HCT116 (cell line): ENCODE measurements around the gene TMEM271. TPM values are rescaled to one million over a fixed set of nuclear protein-coding genes. Genes with fewer than 3 reads are reported as not detected.

Source experiments
- ATAC-seq: fragments of 200-7000 bp; cut with Tn5 transposase; 2 replicates; pipeline ENCODE4 v1.9.1; 2020; ENCODE audit warnings: mild to moderate bottlenecking, moderate library complexity
- BruUV-seq: library from RNA; stranded (reverse); fragments of 400-500 nt; replicated peaks from 2 replicates; lab custom pipeline; 2021; lab: Mats Ljungman, UMichigan
- CTCF ChIA-PET: fragments of 300-600 bp; sonication (Branson Sonifier 250); formaldehyde crosslinking; loops from one replicate; lab custom pipeline; 2021; ENCODE audit warnings: antibody characterized with exemption; lab: Charles Lee
- POLR2A ChIA-PET: fragments of 300-600, 350-600 bp; sonication (Branson Sonifier 250); formaldehyde crosslinking; loops from one replicate; lab custom pipeline; 2021; ENCODE audit warnings: antibody characterized with exemption; lab: Charles Lee
- RAD21 ChIA-PET, 2 experiments: fragments of 300-600 bp; sonication (Branson Sonifier 250); formaldehyde crosslinking; loops; one replicate each; lab custom pipeline; 2023; ENCODE audit warnings: low total read pairs in 2 of 2; ENCODE audit not compliant: uncharacterized antibody in 2 of 2, unreplicated experiment in 2 of 2, low non-redundant PET in 1 of 2; lab: Charles Lee
- DNase-seq: peaks from one replicate; pipeline ENCODE4 v3.0.0-alpha.2; 2010; ENCODE audit warnings: low read depth, low spot score
- H2AFZ ChIP-seq: fragments of 200-600 bp; shearing (Covaris generic), sonication (generic); 2 replicates; pipeline ENCODE4 v1.6.1; 2017; ENCODE audit warnings: low read depth, mixed run types, mixed read lengths, antibody characterized with exemption, low read length; ENCODE audit not compliant: poor library complexity, severe bottlenecking
- H3K27ac ChIP-seq: 2 replicates; pipeline ENCODE4 v1.5.1; 2012; ENCODE audit warnings: low read depth, low read length
- H3K27me3 ChIP-seq: fragments of 200-600 bp; sonication (generic); 2 replicates; pipeline ENCODE4 v1.6.1; 2016; ENCODE audit warnings: mixed run types, low read length, mixed read lengths; ENCODE audit not compliant: insufficient read depth
- H3K36me3 ChIP-seq, 2 experiments: fragments of 200-500 bp in 1 of 2; fragments of 200-600 bp in 1 of 2; sonication (Bioruptor generic) in 1 of 2; sonication (generic) in 1 of 2; 2 replicates each; pipeline versions ENCODE4 v1.5.1 to v1.6.1; 2014 to 2016; ENCODE audit warnings: low read length in 2 of 2, inconsistent platforms in 1 of 2, mixed read lengths in 1 of 2, mixed run types in 1 of 2; ENCODE audit not compliant: insufficient read depth in 2 of 2, control insufficient read depth in 1 of 2
- H3K4me1 ChIP-seq, 2 experiments: fragments of 200-600 bp in 1 of 2; sonication (generic) in 1 of 2; 2 replicates each; pipeline versions ENCODE4 v1.5.1 to v1.6.1; 2012 to 2017; ENCODE audit warnings: low read length in 2 of 2, inconsistent platforms in 1 of 2, mild to moderate bottlenecking in 1 of 2, mixed read lengths in 1 of 2, mixed run types in 1 of 2, moderate library complexity in 1 of 2; ENCODE audit not compliant: insufficient read depth in 2 of 2, control insufficient read depth in 1 of 2
- H3K4me2 ChIP-seq: fragments of 200-600 bp; sonication (generic); 2 replicates; pipeline ENCODE4 v1.6.1; 2017; ENCODE audit warnings: mixed run types, low read length, mixed read lengths
- H3K4me3 ChIP-seq, 2 experiments: fragments of 200-600 bp in 1 of 2; sonication (generic) in 1 of 2; replicated peaks in 1 of 2; 2 replicates each; pipeline ENCODE4 v1.5.1; 2011 to 2016; ENCODE audit warnings: low read length in 2 of 2, control low read depth in 1 of 2, low read depth in 1 of 2, mild to moderate bottlenecking in 1 of 2, mixed read lengths in 1 of 2, mixed run types in 1 of 2
- H3K79me2 ChIP-seq: fragments of 200-600 bp; sonication (generic); 2 replicates; pipeline ENCODE4 v1.6.1; 2017; ENCODE audit warnings: mild to moderate bottlenecking, mixed run types, low read length, moderate library complexity, mixed read lengths; ENCODE audit not compliant: insufficient read depth
- H3K9ac ChIP-seq: fragments of 200-600 bp; sonication (generic); 2 replicates; pipeline ENCODE4 v1.6.1; 2016; ENCODE audit warnings: low read length, mixed read lengths
- H3K9me2 ChIP-seq: fragments of 200-600 bp; sonication (generic), shearing (Covaris generic); 2 replicates; pipeline ENCODE4 v1.6.1; 2017; ENCODE audit warnings: mixed run types, mild to moderate bottlenecking, moderate library complexity; ENCODE audit not compliant: insufficient read depth
- H3K9me3 ChIP-seq, 2 experiments: fragments of 200-500 bp in 1 of 2; fragments of 200-600 bp in 1 of 2; sonication (Bioruptor generic) in 1 of 2; sonication (generic) in 1 of 2; 2 replicates each; pipeline ENCODE4 v1.6.1; 2014 to 2017; ENCODE audit warnings: low read length in 2 of 2, mixed read lengths in 2 of 2, inconsistent platforms in 1 of 2, low read depth in 1 of 2, mild to moderate bottlenecking in 1 of 2, mixed run types in 1 of 2, moderate library complexity in 1 of 2; ENCODE audit not compliant: control insufficient read depth in 1 of 2, insufficient read depth in 1 of 2
- H4K20me1 ChIP-seq: fragments of 200-600 bp; sonication (generic), shearing (Covaris generic); 2 replicates; pipeline ENCODE4 v1.6.1; 2017; ENCODE audit warnings: mixed run types, mild to moderate bottlenecking, moderate library complexity; ENCODE audit not compliant: insufficient read depth
- CBX3 ChIP-seq: IDR thresholded peaks from 2 replicates; pipeline ENCODE4 v1.6.1; 2012; ENCODE audit warnings: low read depth
- CTCF ChIP-seq, 3 experiments: fragments of 200-600 bp in 1 of 3; sonication (generic) in 1 of 3; IDR thresholded peaks in 2 of 3; conservative IDR thresholded peaks in 1 of 3; 2 replicates each; pipeline ENCODE4 v1.5.1; 2012 to 2017; ENCODE audit warnings: low read depth in 2 of 3, low read length in 2 of 3, antibody characterized with exemption in 1 of 3, borderline replicate concordance in 1 of 3, control low read depth in 1 of 3, mild to moderate bottlenecking in 1 of 3, mixed read lengths in 1 of 3, mixed run types in 1 of 3, moderate library complexity in 1 of 3; ENCODE audit not compliant: insufficient read depth in 1 of 3
- EGR1 ChIP-seq: IDR thresholded peaks from 2 replicates; pipeline ENCODE4 v1.6.1; 2012; ENCODE audit warnings: low read depth
- ELF1 ChIP-seq: IDR thresholded peaks from 2 replicates; pipeline ENCODE4 v1.6.1; 2012; ENCODE audit warnings: low read depth, borderline replicate concordance
- EZH2 ChIP-seq: fragments of 200-600 bp; sonication (generic); IDR thresholded peaks from 2 replicates; pipeline ENCODE4 v1.6.1; 2017; ENCODE audit warnings: antibody characterized with exemption, mixed run types
- EZH2phosphoT487 ChIP-seq: fragments of 200-600 bp; IDR thresholded peaks from 2 replicates; pipeline ENCODE4 v1.6.1; 2018; ENCODE audit warnings: antibody characterized with exemption, borderline replicate concordance
- FOSL1 ChIP-seq: IDR thresholded peaks from 2 replicates; pipeline ENCODE4 v1.6.1; 2012; ENCODE audit warnings: low read depth
- POLR2A ChIP-seq: IDR thresholded peaks from 2 replicates; pipeline ENCODE4 v1.7.0; 2011; ENCODE audit warnings: borderline replicate concordance; ENCODE audit not compliant: insufficient read depth, insufficient read length; ENCODE audit errors: extremely low read depth
- POLR2AphosphoS5 ChIP-seq: IDR thresholded peaks from 2 replicates; pipeline ENCODE4 v1.6.1; 2011; ENCODE audit warnings: mild to moderate bottlenecking, low read depth, low read length, moderate library complexity
- RAD21 ChIP-seq: IDR thresholded peaks from 2 replicates; pipeline ENCODE4 v1.6.1; 2012; ENCODE audit warnings: low read depth, mild to moderate bottlenecking
- SIN3A ChIP-seq: IDR thresholded peaks from 2 replicates; pipeline ENCODE4 v1.6.1; 2012; ENCODE audit warnings: low read depth
- SP1 ChIP-seq: IDR thresholded peaks from 2 replicates; pipeline ENCODE4 v1.6.1; 2012; ENCODE audit warnings: low read depth
- TCF7L2 ChIP-seq: IDR thresholded peaks from 2 replicates; pipeline ENCODE4 v1.7.0; 2011; ENCODE audit warnings: borderline replicate concordance, inconsistent platforms; ENCODE audit not compliant: insufficient read depth, insufficient read length; ENCODE audit errors: extremely low read depth
- YY1 ChIP-seq: IDR thresholded peaks from 2 replicates; pipeline ENCODE4 v1.6.1; 2011; ENCODE audit warnings: low read length, low read depth, moderate library complexity, mild to moderate bottlenecking; ENCODE audit not compliant: insufficient replicate concordance; ENCODE audit errors: extremely low read depth
- ZFX ChIP-seq: fragments of 450-650 bp; IDR thresholded peaks from 2 replicates; pipeline ENCODE4 v1.6.1; 2017
- ZNF274 ChIP-seq: fragments of 200-500 bp; sonication (Bioruptor generic); IDR thresholded peaks from 2 replicates; pipeline ENCODE4 v1.6.1; 2014; ENCODE audit warnings: mild to moderate bottlenecking, low read depth, low read length, inconsistent platforms
- intact Hi-C: fragments of 100-400 bp; cut with micrococcal nuclease; formaldehyde crosslinking; loops from 2 replicates; pipeline ENCODE4 v1.10.0; 2022
- total RNA-seq: library from RNA; stranded (reverse); gene quantifications from one replicate; pipeline ENCODE4 v1.2.1, GENCODE V29; 2021; ENCODE audit not compliant: unreplicated experiment
- TF ChIP-seq, protein P1 (sequence below): IDR thresholded peaks from 2 replicates; pipeline ENCODE4 v1.6.1; 2012

The TMEM271 gene
- total RNA-seq, 1 experiment from 2014 or later, result not detected

DNA sequence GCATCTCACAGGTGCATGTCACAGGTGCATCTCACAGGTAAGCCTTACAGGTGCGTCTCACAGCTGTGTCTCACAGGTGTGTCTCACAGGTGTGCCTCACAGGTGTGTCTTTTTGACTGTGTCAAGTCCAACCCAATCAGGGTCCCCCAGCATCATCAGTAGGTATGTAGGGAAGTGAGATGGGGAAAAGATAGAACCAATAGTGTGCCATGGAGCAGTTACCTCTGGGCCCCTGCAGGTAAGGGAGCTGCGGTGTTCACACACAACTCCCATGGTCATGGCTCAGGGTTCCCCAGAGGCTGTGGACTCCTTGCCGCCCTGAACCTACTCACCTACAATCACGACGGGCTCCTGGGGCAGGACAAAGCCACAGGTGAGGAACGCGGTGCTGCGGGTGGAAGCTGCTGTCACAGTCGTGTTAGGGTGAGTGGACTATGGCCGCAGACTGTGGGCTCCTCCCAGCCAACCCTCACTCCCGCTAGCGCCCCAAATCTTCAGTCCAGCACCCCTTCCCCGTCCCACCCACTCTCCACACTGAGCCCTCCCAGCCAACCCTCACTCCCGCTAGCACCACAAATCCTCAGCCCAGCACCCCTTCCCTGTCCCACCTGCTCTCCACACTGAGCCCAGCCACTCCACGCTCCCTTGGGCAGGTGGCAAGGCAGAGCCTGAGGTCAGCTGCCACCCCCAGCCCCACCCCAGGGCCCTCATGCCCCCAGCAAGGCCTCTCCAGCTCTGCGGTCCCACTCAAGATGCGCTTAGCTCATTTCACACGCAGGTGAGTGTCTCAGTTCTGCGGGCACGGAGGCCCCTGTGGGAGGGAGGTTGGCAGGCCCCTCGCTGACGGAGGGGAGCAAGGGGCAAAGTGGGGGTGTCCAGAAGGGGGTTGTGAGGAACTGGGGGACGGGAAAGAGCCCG is 47.2 kb upstream of the TMEM271 start (continued):
- TF ChIP-seq CTCF (IDR thresholded peaks at IDR 0.05 in 2 of 3, conservative IDR thresholded peaks at IDR 0.05 in 1 of 3; ENCODE audit: borderline replicate concordance in 1 of 3, insufficient read depth in 1 of 3, low read depth in 2 of 3, low read length in 2 of 3), result no peak
- TF ChIP-seq ELF1, result no peak
- TF ChIP-seq RAD21, result no peak
- TF ChIP-seq SIN3A, result no peak
- TF ChIP-seq EGR1, result no peak
- TF ChIP-seq, protein P1, sequence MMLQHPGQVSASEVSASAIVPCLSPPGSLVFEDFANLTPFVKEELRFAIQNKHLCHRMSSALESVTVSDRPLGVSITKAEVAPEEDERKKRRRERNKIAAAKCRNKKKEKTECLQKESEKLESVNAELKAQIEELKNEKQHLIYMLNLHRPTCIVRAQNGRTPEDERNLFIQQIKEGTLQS, result no peak
- no peak for TF ChIP-seq POLR2AphosphoS5

DNA sequence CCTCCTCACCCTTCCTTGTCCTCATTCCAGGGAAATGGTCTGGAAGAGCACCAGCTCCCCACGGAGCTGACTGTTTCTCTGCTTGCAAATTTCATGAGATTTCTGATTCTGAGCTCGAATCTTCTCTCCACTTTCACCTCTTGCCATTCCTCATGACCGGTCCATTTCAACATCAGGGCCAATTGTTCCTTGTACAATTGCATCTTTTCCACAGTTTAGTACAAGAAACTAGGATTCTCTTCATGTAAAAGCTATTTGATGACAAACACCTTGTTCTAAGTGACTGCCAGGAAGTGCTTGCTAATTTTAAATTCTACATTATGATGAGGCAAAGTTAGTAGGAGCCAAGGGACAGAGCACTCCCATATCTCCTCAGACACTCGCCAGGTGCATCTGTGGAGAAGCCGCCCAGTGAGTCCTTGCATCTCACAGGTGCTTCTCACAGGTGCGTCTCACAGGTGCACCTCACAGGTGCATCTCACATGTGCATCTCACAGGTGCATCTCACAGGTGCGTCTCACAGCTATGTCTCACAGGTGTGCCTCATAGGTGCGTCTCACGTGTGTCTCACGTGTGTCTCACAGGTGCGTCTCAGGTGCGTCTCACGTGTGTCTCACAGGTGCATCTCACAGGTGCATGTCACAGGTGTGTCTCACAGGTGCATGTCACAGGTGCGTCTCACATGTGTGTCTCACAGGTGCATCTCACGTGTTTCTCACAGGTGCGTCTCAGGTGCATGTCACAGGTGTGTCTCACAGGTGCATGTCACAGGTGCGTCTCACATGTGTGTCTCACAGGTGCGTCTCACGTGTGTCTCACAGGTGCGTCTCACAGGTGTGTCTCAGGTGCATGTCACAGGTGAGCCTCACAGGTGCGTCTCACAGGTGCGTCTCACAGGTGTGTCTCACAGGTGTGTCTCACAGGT is 46.2 kb upstream of the TMEM271 start:
- RAD21 ChIA-PET, result no interaction called here
- H3K27me3 ChIP-seq, result no peaks in the 10 kb centered on the region
- H3K27ac ChIP-seq, result no peak overlapping the region
- ATAC-seq (no peak), DNase-seq (no peak)
- H3K9ac ChIP-seq, result no peak overlapping the region
- no peak overlapping the region for H2AFZ ChIP-seq
- TF ChIP-seq TCF7L2 (no peak), EZH2 (no peak), EZH2phosphoT487 (no peak), ZFX (no peak), ZNF274 (no peak), EGR1 (no peak), YY1 (no peak), FOSL1 (no peak), POLR2A (no peak), CBX3 (no peak), SP1 (no peak)
- TF ChIP-seq, protein P1, result no peak
- POLR2A ChIA-PET, result no interaction called here
- H3K9me3 ChIP-seq, result no peaks in the 10 kb centered on the region
- H3K36me3 ChIP-seq, result no peaks in the 10 kb centered on the region
- no peaks in the 10 kb centered on the region for H3K9me2 ChIP-seq
- H3K4me3 ChIP-seq, result no peak overlapping the region
- H3K79me2 ChIP-seq, result no peaks in the 10 kb centered on the region
- CTCF ChIA-PET, result no interaction called here
- peaks cover 0 to 9% of the 10 kb centered on the region in 2 experiments; a peak in 2 of 4 replicates for H3K4me1 ChIP-seq
- H3K4me2 ChIP-seq, result no peak overlapping the region
- no TSS peak for BruUV-seq
- intact Hi-C loops, result no loop called here
- no peaks in the 10 kb centered on the region for H4K20me1 ChIP-seq
